ENCODE data around the gene TNFRSF14.
A peak's percentile ranks its signal among the peaks of the same experiment; 100 is the strongest.

TNFRSF14 gene

DNA sequence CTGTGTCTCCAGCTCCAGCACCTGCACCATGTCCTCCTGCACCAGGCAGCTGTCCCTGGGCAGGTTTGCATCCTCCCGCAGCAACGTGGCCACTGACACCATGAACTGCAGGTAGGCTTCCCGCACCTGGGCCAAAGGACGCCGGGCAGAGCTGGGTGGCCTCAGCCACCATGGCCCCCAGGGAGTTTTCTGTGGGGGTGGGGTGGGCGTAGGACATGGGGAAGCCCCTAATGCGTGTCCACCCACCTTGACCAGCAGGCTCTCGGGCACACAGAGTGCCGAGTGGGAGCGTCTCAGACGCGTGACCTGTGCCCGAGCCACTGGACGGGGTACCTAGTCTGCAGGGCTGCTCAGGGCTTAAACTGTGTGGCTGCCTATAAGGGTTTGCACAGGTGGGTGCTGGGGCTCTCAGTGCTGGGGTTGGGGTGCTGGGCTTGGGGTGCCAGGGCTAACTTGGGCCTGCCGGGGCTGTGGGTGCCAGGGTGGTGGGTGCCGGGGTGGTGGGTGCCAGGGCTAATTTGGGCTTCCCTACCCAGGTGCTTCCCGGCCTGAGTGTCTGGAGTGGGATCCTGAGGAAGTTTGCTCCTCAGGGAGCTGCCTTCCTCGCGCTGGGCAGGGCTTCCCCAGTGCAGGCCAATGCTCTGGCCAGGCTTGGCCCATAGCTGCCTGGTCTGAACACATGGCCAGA is 48.1 kb downstream of the TNFRSF14 start:
- DNase-seq = no peak

DNA sequence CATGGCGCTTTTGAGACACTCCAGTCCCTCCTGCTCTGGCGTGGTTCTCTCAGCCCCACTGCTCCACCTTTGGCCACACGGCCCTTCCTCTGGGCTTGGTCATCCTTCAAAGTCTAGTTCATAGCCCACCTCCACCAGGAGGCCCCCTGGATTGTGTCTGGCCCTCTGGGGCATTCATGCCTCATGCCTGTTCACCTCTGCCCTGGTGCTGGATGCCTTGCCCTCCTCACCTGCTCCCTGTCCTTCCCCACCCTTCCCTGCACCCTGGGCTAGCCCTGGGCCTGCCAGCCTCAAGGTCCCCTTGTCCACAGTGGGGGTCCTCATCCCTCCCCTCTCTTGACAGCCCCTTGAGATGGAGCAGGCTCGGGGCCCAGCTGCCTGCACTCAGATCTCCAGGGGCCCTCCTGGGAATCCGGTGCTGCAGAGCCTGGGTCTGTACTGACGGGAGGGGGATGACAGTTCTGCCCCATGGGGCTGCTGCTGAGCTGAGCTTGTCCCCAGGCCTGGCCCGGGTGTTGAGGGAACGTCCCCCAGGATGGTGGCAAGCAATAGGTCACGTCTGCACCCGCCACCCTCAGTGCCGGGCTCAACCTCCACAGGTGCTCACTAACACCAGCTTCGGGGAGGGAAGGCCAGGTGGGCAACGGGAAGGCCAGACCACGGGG is 48.8 kb downstream of the TNFRSF14 start:
- no peak for DNase-seq

DNA sequence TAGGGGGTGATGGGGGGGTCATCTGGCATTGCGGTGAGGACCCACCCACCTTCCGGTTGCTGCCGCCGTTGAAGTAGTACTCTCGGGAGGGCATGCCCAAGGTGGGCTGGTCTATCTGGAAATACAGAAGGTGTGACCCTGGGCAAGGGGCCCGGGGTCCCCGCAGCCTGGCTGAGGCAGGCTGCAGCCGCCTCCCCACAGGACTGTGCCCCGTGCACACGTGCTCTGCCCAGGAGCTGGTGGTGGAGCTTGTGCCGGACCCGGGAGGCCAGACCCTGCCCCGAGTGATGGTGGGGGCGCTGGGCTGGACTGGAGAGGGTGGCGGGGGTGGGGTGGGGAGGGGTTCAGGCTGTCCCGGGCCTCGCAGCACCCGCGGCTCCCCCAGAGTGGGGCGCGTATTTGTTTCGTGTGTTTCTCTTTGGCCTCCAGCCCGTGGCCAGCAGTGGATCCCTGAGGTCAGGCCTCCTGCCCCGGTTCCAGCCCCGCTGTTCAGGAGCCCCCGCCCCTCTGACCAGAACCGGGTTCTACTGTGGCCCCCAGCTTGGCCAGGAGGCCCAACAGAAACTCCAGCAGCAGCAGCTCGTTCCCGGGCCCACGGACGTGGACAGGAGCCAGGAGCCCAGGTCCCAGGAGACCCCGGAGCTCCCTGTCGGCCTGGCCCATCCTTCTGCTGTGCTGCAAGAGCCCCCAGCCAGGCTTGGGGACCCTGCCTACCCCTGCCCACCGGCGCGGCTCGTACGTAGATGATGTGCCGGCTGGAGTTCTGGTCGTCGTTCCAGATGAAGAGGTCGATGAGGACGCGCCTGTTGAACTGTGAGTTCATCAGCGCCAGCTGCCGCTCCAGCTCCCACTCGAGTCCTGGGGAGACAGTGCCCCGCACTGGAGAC is 49.6 kb downstream of the TNFRSF14 start:
- no peak for DNase-seq

DNA sequence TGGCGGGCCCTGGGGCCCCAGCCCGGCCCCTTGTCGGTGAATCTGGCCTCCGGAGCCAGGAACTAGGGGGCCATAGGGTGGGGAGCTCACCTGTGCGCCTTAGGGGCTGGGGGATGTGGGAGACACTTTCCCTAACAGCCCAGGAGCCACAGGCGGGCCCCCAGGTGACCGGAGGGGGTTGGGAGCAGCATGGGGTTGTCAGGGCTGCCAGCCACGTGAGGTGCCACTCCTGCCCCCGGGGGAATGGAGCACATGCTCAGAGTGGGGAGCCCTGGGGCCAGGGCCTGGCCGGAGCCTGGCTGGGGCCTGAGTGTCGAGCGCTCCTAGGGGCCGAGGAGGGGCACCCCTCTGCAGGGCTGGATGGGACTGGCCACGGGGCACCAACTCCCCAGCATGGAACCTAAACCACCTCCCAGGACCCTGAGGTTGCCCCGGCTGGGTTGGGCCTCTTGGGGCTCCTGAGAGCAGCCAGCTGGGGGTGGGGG is 50.3 kb downstream of the TNFRSF14 start:
- no peak for DNase-seq

DNA sequence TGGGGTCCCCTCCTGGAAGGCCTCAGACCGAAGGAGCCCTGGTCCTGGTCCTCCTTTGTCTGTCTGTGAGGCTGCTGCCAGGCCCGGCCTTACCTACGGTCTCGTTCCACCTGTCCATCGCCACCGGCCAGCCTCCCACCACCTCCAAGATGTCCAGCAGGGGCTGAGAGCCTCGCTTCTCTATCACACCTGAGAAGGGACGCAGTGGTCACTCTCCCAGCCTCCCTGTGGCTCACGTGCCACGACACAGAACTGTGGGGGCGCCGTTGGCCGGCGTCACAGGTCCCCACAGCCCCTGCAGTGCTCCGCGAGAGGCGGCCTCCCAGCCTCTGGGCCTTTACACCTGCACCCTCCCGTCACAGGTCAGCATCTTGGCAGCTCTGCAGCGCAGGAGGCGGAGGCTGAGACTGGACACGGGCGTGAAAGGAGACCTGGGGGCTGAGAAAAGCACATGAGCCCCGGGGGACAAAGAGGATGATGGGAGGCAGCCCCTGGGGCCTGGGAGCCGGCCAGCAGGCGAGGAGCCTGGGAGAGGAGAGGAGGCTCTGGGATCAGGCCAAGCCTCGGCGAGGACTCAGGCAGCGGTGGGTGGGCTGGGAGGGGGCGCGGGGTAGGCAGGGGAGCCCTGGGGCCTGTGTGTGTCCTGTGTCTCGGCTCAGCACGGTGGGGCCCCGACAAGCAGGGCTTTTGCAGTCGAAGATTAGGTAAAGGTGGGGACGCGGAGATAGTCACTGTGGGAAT is 50.9 kb downstream of the TNFRSF14 start:
- no peak for DNase-seq

DNA sequence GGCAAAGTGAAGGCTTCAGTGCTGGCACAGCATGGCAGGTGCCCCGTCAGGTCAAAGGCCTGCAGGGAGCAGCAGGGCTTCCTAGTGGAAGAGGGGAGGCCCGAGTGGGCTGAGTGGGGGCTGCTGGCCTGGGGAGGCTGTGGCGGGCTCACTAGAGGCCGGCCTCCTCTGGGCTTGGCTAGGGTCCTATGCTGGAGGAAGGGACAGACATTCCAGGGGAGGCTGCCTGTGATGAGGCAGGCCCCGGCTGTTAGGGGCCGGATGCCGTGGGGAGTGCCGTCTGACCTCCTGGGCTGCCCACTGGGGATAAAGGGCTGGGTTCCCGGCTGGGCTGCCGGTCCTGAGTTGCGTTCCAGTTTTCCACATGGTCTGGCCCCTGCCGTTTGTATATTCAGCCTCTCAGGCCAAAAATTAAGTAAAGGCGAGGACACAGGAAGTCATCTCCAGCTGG is 51.5 kb downstream of the TNFRSF14 start:
- no peak for DNase-seq

DNA sequence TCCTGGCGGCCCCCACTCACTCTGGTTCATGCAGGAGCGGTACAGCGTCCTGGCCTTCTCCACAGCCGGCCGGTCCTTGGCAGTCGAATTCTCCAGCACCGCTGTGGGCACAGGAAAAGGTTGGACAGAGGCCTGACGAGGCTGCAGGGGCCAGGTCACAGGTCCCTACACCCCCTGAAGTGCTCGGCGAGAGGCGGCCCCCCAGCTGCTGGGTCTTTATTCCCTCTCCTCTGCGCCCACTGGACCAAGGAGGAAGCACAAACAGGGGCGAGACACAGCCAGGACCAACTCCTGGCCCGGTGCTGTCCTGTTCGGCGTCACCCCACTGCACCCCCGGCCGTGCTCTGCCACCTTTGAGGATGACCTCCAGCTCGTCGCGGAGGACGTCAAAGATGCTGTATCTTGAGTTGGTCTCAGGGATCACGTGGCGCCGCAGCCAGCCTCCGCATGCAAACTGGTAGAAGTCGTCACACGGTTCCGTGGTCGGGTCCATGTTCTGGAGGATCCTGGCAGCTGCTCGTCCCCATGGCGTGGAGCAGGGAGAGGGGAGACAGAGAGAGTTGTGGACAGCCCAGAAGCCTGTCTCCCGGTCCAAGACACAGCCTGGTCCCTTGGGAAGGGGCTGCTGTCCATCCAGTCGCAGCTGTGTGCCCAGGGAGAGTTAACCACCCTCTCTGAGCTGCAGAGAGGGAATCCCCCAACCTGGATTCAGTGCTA is 53.3 kb downstream of the TNFRSF14 start:
- DNase-seq = no peak

DNA sequence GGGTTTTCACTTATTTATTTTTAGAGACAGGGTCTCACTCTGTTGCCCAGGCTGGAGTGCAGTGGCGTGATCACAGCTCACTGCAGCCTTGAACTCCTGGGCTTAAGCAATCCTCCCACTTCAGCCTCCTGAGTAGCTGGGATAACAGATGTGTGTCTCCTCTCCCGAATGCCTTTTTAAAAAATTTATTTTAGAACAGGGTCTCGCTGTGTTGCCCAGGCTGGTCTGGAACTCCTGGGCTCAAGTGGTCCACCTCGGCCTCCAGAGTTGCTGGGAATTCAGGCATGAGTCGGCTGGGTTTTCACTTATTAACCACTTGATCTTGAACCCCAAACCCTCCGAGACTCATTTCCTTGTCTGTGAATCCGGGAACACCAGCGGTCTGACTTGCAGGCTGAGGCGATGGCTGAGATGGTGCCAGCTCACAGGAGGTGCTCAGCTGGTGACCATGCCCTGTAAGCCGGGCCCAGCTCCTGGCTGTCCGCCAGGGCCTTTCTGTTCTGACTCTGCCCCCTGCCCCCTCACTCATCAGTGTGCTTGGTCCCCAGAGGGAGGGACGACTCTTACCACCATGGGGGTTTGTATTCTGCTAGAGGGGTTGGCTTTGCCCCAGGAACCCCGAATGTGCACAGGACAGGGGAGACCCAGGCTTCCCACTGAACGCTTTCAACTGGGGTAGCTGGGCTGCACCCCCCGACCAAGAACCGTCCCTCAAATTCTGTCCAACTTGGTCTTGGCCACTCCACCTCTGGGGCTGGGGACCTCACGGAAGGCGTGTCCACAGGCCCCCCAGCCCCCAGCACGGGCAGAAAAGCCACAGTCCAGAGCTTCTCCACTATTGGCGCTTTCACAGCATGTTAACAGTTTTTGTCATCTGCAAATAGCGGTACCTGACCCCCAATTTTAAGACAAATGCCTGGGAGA is 54.1 kb downstream of the TNFRSF14 start:
- no peak for DNase-seq

DNA sequence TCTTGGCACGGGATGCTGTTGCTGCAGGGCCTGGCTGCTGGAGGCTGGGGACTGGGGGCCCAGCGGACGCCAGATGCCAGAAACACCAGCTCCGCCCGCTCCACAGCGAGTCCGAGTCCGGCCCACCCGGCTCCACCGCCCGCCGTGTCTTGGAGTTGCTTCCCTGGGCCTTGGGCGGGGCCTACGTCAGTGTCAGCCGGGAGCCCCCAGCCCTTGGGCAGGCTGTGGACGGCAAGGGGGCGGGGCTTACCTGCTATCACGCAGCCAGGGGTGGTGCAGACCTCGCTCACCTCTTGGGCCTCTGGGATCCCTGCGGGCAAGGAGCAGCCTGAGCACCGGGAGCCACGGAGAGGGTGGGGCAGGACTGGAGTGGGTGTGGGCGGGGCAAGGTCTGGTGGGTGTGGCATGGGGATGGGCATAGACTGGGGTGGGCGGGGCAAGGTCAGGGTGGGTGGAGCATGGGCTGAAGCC is 54.9 kb downstream of the TNFRSF14 start:
- DNase-seq = peak; percentile 51

DNA sequence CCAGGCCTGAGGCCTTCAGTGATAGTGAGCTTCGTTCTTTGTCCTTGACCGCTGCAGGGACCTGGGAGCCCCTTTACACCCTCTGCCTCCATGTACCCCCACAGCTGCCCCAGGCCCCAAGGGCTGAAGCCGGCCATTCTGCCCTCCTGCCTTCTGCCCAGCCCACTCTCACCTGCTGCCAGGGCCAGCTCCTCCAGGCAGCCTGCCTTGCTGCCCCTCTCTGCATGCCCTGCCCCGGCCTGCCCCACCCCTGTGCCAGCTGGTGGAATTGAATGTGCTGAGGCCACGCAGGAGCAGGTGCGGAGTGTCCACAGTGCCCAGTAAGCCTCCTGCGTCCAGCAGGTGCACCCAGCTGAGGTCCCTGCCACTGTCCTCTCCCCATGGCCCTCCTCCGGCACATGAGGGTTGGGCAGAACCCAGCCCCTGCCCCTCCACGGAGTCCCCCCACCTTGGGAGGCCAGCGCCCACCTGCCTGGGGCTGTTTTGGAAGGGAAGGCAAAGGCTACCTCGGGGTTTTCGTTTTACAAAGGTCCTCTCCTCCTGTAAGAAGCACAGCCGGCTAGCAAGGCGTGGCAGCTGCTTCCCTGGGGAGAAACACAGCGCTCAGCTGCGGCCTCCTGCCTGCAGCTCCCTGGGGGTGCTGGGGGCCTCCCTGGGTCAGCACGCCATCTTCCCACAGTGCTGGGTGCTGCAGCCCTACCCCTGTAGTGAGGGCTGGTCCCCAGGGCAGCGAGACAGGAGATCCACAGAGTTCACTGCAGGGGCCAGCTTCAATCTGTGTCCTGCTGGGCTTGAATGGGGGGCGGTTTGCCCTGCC is 55.7 kb downstream of the TNFRSF14 start:
- DNase-seq = no peak

DNA sequence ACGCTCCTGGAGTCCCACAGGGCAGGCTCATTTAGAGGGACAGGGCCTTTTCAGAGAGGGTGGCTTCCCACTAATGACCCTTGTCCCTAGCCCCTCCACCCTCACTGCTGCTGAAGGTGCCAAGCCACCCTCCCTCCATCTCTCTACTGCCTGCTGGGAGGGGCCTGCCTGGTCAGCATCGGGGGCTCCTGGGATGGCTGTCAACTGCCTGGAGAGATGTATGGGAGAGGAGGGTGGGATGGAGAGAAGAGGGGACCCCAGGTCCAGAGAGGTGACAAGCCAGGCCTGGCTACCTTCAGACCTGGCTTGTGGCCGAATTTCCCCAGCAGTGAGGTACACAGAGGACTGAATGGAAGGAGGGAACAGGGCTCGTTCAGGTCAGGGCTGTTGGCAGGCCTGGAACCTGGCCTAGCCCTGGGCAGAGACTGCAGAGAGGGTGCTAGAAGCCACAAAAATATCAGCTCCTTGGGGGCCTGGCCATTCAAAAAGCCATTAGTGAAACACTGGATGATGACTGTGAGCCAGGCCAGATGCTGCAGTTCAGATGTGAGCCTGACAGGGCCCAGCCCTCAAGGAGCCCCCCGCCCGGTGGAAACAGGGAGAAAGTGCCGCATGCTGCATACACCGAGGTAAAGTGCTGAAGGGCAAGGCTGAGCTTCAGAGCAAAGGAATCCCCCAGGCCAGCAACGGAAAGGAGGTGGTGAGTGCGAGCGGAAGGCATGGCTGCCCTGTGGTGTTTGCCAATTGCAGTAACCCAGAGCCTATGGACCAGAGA is 56.6 kb downstream of the TNFRSF14 start:
- DNase-seq = no peak
